Liver (tissue), 9 donors: ENCODE measurements around the gene ARHGEF4. TPM values are rescaled to one million over a fixed set of nuclear protein-coding genes. Genes with fewer than 3 reads are reported as not detected.

Source experiments
- DNase-seq: peaks from one replicate; pipeline ENCODE4 v3.0.0-alpha.2; 2017; ENCODE audit warnings: low spot score
- H3K27ac ChIP-seq, 2 donors: one replicate each; pipeline ENCODE4 v1.7.0; 2013; ENCODE audit warnings: inconsistent platforms in 2 of 2, low read length in 2 of 2, control low read depth in 1 of 2, low read depth in 1 of 2, mild to moderate bottlenecking in 1 of 2
- H3K27me3 ChIP-seq, 4 donors: one replicate each; pipeline versions ENCODE4 v1.6.1 to v1.7.0; 2013; ENCODE audit warnings: low read length in 3 of 4, inconsistent platforms in 1 of 4, mild to moderate bottlenecking in 1 of 4, moderate library complexity in 1 of 4; ENCODE audit not compliant: control insufficient read depth in 4 of 4, insufficient read depth in 4 of 4
- H3K36me3 ChIP-seq, 4 donors: one replicate each; pipeline versions ENCODE4 v1.6.1 to v1.7.0; 2013; ENCODE audit warnings: low read length in 3 of 4, mild to moderate bottlenecking in 3 of 4, low read depth in 1 of 4, moderate library complexity in 1 of 4; ENCODE audit not compliant: control insufficient read depth in 4 of 4, insufficient read depth in 3 of 4
- H3K4me1 ChIP-seq, 4 donors: one replicate each; pipeline versions ENCODE4 v1.6.1 to v1.7.0; 2013; ENCODE audit warnings: low read length in 3 of 4, mild to moderate bottlenecking in 3 of 4, moderate library complexity in 1 of 4; ENCODE audit not compliant: control insufficient read depth in 4 of 4, insufficient read depth in 4 of 4
- H3K4me3 ChIP-seq, 3 donors: one replicate each; pipeline versions ENCODE4 v1.6.1 to v1.7.0; 2013; ENCODE audit warnings: low read length in 3 of 3, control low read depth in 1 of 3, low read depth in 1 of 3, mild to moderate bottlenecking in 1 of 3
- H3K9ac ChIP-seq, 2 donors: one replicate each; pipeline ENCODE4 v1.7.0; 2013; ENCODE audit warnings: low read length in 2 of 2, mild to moderate bottlenecking in 2 of 2, moderate library complexity in 2 of 2, control low read depth in 1 of 2, low read depth in 1 of 2
- H3K9me3 ChIP-seq, 4 donors: one replicate each; pipeline versions ENCODE4 v1.6.1 to v1.7.0; 2013; ENCODE audit warnings: low read length in 3 of 4; ENCODE audit not compliant: control insufficient read depth in 4 of 4
- ATF3 ChIP-seq: IDR thresholded peaks from 2 replicates; pipeline ENCODE4 v1.6.1; 2016; ENCODE audit warnings: antibody characterized with exemption
- CTCF ChIP-seq: fragments of 150-350 bp; IDR thresholded peaks from 2 replicates; pipeline ENCODE4 v1.5.1; 2017; ENCODE audit warnings: improper control_type of control experiment, low read depth, low read length; ENCODE audit not compliant: missing input control
- EGR1 ChIP-seq, 2 donors: IDR thresholded peaks; 2 replicates each; pipeline ENCODE4 v1.6.1; 2016 to 2018; ENCODE audit warnings: antibody characterized with exemption in 2 of 2, low read depth in 2 of 2
- FOXA1 ChIP-seq: IDR thresholded peaks from 2 replicates; pipeline ENCODE4 v1.6.1; 2016; ENCODE audit warnings: antibody characterized with exemption
- FOXA2 ChIP-seq: IDR thresholded peaks from 2 replicates; pipeline ENCODE4 v1.6.1; 2016; ENCODE audit warnings: antibody characterized with exemption
- GABPA ChIP-seq, 2 donors: IDR thresholded peaks in 1 of 2; conservative IDR thresholded peaks in 1 of 2; 2 replicates each; pipeline ENCODE4 v1.6.1; 2016; ENCODE audit warnings: antibody characterized with exemption in 2 of 2, mild to moderate bottlenecking in 1 of 2, moderate library complexity in 1 of 2
- HNF4A ChIP-seq, 2 donors: conservative IDR thresholded peaks; 2 replicates each; pipeline ENCODE4 v1.6.1; 2016; ENCODE audit warnings: antibody characterized with exemption in 2 of 2, mild to moderate bottlenecking in 2 of 2
- HNF4G ChIP-seq: IDR thresholded peaks from 2 replicates; pipeline ENCODE4 v1.6.1; 2016; ENCODE audit warnings: antibody characterized with exemption
- MAX ChIP-seq: IDR thresholded peaks from 2 replicates; pipeline ENCODE4 v1.6.1; 2016; ENCODE audit warnings: antibody characterized with exemption
- NR2F2 ChIP-seq: IDR thresholded peaks from 2 replicates; pipeline ENCODE4 v1.6.1; 2016; ENCODE audit warnings: antibody characterized with exemption
- RAD21 ChIP-seq, 2 donors: IDR thresholded peaks; 2 replicates each; pipeline ENCODE4 v1.6.1; 2016; ENCODE audit warnings: antibody characterized with exemption in 2 of 2, mild to moderate bottlenecking in 2 of 2
- REST ChIP-seq: IDR thresholded peaks from 2 replicates; pipeline ENCODE4 v1.6.1; 2016; ENCODE audit warnings: antibody characterized with exemption, mild to moderate bottlenecking
- RXRA ChIP-seq, 2 donors: IDR thresholded peaks; 2 replicates each; pipeline ENCODE4 v1.6.1; 2017 to 2018; ENCODE audit warnings: antibody characterized with exemption in 2 of 2, mild to moderate bottlenecking in 1 of 2
- SP1 ChIP-seq: IDR thresholded peaks from 2 replicates; pipeline ENCODE4 v1.6.1; 2018; ENCODE audit warnings: antibody characterized with exemption, mild to moderate bottlenecking
- TAF1 ChIP-seq: conservative IDR thresholded peaks from 2 replicates; pipeline ENCODE4 v1.6.1; 2016; ENCODE audit warnings: antibody characterized with exemption, mild to moderate bottlenecking
- YY1 ChIP-seq: IDR thresholded peaks from 2 replicates; pipeline ENCODE4 v1.6.1; 2016; ENCODE audit warnings: antibody characterized with exemption, mild to moderate bottlenecking
- ZBTB33 ChIP-seq: IDR thresholded peaks from 2 replicates; pipeline ENCODE4 v1.6.1; 2016; ENCODE audit warnings: antibody characterized with exemption
- WGBS: extraction: QIAGEN DNeasy Blood & Tissue Kit; methylation state at CpG from one replicate; pipeline ENCODE4 v1.1.7; 2013; 5-methylcytosine and 5-hydroxymethylcytosine counted together
- polyA plus RNA-seq, 2 donors: library from polyadenylated mRNA; stranded (reverse) in 1 of 2; unstranded in 1 of 2; fragments of 200-250 nt in 1 of 2; fragments of >200 nt in 1 of 2; fragmentation: Nextera tagmentation in 1 of 2; extraction: Ambion mirVana in 1 of 2; gene quantifications; one replicate each; pipeline versions ENCODE4 v1.2.1 to v1.2.3, GENCODE V29; 2013 to 2015
- total RNA-seq, 2 donors: library from RNA; depleted of rRNA; stranded (reverse); fragments of >200 nt; gene quantifications; one replicate each; pipeline ENCODE4 v1.2.3, GENCODE V29; 2014
- donor health status: healthy.
- donor health status: healthy.
- donor health status: healthy.
- donor health status: healthy.
- donor health status: healthy.

The ARHGEF4 gene
- total and polyA plus RNA-seq, 4 donors = 0.08 TPM; not detected in 2

GRCh38 chr2:130954873-130955272 lies 118.2 kb downstream of the ARHGEF4 start (continued):
- TF ChIP-seq REST = no peak

GRCh38 chr2:130957915-130958314 lies 121.2 kb downstream of the ARHGEF4 start:
- Histone ChIP-seq H3K9me3 (peaks cover 0 to 8% (median 4%) of the 10 kb centered on the region in 4 donors), H3K27me3 (peaks cover 0 to 3% (median 0%) of the 10 kb centered on the region in 4 donors), H3K27ac (no peak overlapping the region), H3K36me3 (no peaks in the 10 kb centered on the region), H3K4me3 (no peak overlapping the region), H3K4me1 (peaks cover 0 to 2% (median under 1%) of the 10 kb centered on the region in 4 donors), H3K9ac (no peak overlapping the region)
- DNase-seq = no peak
- TF ChIP-seq MAX (no peak), RAD21 (IDR thresholded peaks at IDR 0.05) (no peak), ZBTB33 (no peak), HNF4A (conservative IDR thresholded peaks at IDR 0.05) (no peak), HNF4G (no peak), EGR1 (IDR thresholded peaks at IDR 0.05; ENCODE audit: low read depth in 2 of 2) (no peak), RXRA (IDR thresholded peaks at IDR 0.05) (no peak), TAF1 (no peak), ATF3 (no peak), SP1 (no peak), FOXA2 (no peak), YY1 (no peak), GABPA (IDR thresholded peaks at IDR 0.05 in 1 of 2, conservative IDR thresholded peaks at IDR 0.05 in 1 of 2) (no peak), NR2F2 (no peak), CTCF (no peak), FOXA1 (no peak)
- WGBS = 53% methylated on average over 2 of the region's 2 CpGs
